Activated CD8-positive, alpha-beta T cell treated with anti-CD3 and anti-CD28 coated beads, Interleukin-2, amount 10 ng/mL, durations not matched to agents 7 days and 5 days (primary cell): ENCODE data around the gene TBCK. TPM values are rescaled to one million over a fixed set of nuclear protein-coding genes. Genes with fewer than 3 reads are reported as not detected.
"Not testable (repeated sequence)": the region's sequence is repeated elsewhere in the genome, so short reads cannot be mapped to it uniquely, and the experiment has no call there.

Source experiments
- ATAC-seq: fragments of 150-1000 bp; cut with Tn5 transposase; one replicate; pipeline ENCODE4 v1.10.0; 2021; ENCODE audit warnings: moderate library complexity
- CTCF ChIA-PET: fragments of 350-600 bp; sonication (Branson Sonifier 250); formaldehyde crosslinking; loops from one replicate; lab custom pipeline; 2021; ENCODE audit warnings: antibody characterized with exemption; lab: Charles Lee
- POLR2A ChIA-PET: fragments of 350-600 bp; sonication (Branson Sonifier 250); formaldehyde crosslinking; loops from one replicate; lab custom pipeline; 2021; ENCODE audit warnings: antibody characterized with exemption; lab: Charles Lee
- DNase-seq: peaks from one replicate; pipeline ENCODE4 v3.0.0-alpha.2; 2020
- H3K27ac Mint-ChIP-seq: one replicate; pipeline ENCODE4 v1.8.0; 2021; ENCODE audit warnings: mild to moderate bottlenecking, mixed read lengths
- H3K27me3 Mint-ChIP-seq: one replicate; pipeline ENCODE4 v1.8.0; 2021; ENCODE audit warnings: low read depth, mixed read lengths
- H3K36me3 Mint-ChIP-seq: one replicate; pipeline ENCODE4 v1.8.0; 2021; ENCODE audit warnings: low read depth, mixed read lengths
- H3K4me1 Mint-ChIP-seq: one replicate; pipeline ENCODE4 v1.8.0; 2021; ENCODE audit warnings: low read depth, mixed read lengths
- H3K4me3 Mint-ChIP-seq: one replicate; pipeline ENCODE4 v1.8.0; 2021; ENCODE audit warnings: mild to moderate bottlenecking, mixed read lengths
- H3K9me3 Mint-ChIP-seq: one replicate; pipeline ENCODE4 v1.8.0; 2022; ENCODE audit warnings: mixed read lengths; ENCODE audit not compliant: insufficient read depth
- total RNA-seq, 2 experiments: library from RNA; stranded (reverse); gene quantifications; one replicate each; pipeline ENCODE4 v1.2.3, GENCODE V29; 2021

TBCK gene
- total RNA-seq, 2 experiments from 2014 or later, result 33.7 to 36.8 TPM

GRCh38 chr4:106149026-106149425 is 167.0 kb downstream of the TBCK start:
- Mint-ChIP-seq H3K36me3 (peaks cover 21% of the 10 kb centered on the region), H3K4me1 (no peaks in the 10 kb centered on the region)

DNA sequence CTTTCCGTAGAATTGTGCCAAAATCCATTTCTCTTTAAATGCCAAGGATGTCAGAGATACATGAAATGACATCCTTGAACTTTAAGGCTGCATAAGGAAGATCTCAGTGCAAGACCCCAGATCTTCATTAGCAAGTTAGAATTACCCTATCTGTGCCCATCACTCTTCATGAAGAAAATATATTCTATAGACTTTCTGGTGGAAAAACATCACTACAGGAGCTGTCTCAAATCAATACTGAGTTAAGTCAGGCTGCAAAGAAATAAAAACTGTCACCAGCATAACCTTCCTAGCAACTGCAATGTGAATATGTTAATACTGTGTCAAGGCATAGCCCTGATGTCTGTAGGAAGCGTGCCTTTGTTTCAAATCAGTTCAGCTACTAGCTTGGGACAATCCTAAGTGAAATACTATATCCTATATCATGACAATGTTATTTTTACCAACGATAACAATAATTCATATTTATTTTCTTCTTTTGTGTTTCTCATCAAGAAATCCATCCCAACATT is 173.3 kb downstream of the TBCK start:
- no peaks in the 10 kb centered on the region for H3K27me3 Mint-ChIP-seq
- POLR2A ChIA-PET, result no interaction called here
- no peak for ATAC-seq
- CTCF ChIA-PET, result no interaction called here
- H3K4me1 Mint-ChIP-seq, result no peaks in the 10 kb centered on the region
- no peak overlapping the region for H3K4me3 Mint-ChIP-seq
- DNase-seq, result no peak
- H3K36me3 Mint-ChIP-seq, result peaks cover 14% of the 10 kb centered on the region
- no peaks in the 10 kb centered on the region for H3K9me3 Mint-ChIP-seq
- H3K27ac Mint-ChIP-seq, result no peak overlapping the region

More at GRCh38 chr4:106149026-106149425, 167.0 kb downstream of the TBCK start:
- Mint-ChIP-seq H3K9me3 (peaks cover 22% of the 10 kb centered on the region), H3K27me3 (no peaks in the 10 kb centered on the region), H3K27ac (no peak overlapping the region), H3K4me3 (no peak overlapping the region)
- no peak for DNase-seq
- POLR2A ChIA-PET, result no interaction called here
- CTCF ChIA-PET, result no interaction called here
- no peak for ATAC-seq

DNA sequence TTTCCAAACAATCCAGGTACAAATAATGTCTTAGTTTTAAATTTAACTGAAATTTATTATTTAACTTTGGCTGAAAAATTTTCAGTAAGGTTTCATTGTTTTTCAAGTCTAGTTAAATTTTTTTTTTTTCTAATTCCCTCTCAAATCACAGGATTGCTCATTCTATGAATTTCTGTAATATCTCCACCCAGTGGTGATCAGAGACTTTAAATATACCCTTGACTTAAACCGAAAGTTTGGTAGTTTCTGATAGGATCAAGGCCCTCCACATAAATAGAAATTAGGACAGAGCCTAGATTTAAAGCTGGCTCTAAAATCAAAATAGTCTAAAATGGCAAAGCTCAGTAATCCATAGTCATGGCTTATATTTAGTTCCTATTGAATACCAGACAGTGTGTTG is 175.4 kb downstream of the TBCK start:
- ChIA-PET POLR2A (no interaction called here), CTCF (no interaction called here)
- DNase-seq (no peak), ATAC-seq (no peak)
- peaks cover 6% of the 10 kb centered on the region for H3K36me3 Mint-ChIP-seq
- no peak overlapping the region for H3K4me3 Mint-ChIP-seq
- no peaks in the 10 kb centered on the region for H3K27me3 Mint-ChIP-seq
- H3K27ac Mint-ChIP-seq, result no peak overlapping the region
- no peaks in the 10 kb centered on the region for H3K4me1 Mint-ChIP-seq
- no peaks in the 10 kb centered on the region for H3K9me3 Mint-ChIP-seq

DNA sequence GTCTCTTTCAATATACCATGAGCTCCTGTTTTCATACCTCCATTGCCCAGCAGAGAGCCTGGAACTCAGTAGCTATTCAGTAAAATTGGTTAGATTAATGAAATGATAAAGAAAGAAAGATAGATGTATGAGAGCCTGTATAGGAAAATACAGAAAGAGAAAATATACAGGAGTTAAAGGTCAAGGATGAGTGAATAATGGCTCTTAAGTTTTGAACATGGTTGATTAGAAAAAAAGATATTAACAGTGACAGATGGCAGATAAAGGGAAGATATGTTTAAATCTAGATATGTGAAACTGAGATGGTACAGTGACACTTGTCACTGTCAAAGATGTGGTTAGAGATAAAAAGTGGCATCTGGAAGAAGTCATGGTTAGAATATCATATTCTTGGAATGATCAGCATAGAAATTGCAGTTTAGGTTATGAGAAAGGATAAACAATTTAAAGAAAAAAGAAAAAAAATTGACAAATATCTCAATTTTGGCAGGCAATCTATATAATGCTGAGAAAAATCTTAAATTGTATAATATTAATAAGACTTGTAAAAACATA is 179.2 kb downstream of the TBCK start:
- H3K4me3 Mint-ChIP-seq, result no peak overlapping the region
- ATAC-seq, result no peak
- H3K9me3 Mint-ChIP-seq, result no peaks in the 10 kb centered on the region
- no peak overlapping the region for H3K27ac Mint-ChIP-seq
- no peaks in the 10 kb centered on the region for H3K27me3 Mint-ChIP-seq
- DNase-seq, result no peak
- ChIA-PET CTCF (no interaction called here), POLR2A (no interaction called here)
- H3K4me1 Mint-ChIP-seq, result no peaks in the 10 kb centered on the region
- H3K36me3 Mint-ChIP-seq, result peaks cover 10% of the 10 kb centered on the region

DNA sequence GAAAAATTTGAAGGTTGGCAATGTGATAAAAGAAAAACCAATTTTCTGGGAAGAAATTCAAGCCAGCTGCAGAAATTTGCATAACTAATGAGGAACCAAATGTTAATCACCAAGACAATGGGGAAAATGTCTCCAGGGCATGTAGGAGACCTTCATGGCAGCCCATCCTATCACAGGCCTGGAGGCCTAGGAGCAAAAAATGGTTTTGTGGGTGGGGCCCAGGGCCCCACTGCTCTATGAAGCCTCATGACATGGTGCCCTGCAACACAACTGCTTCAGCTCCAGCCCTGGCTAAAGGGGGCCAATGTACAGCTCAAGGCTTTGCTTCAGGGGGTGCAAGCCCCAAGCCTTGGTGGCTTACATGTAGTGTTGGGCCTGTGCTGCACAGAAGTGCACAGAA is 184.0 kb downstream of the TBCK start:
- DNase-seq, result no peak
- Mint-ChIP-seq H3K4me3 (no peak overlapping the region), H3K4me1 (no peaks in the 10 kb centered on the region), H3K36me3 (peaks cover 15% of the 10 kb centered on the region), H3K9me3 (no peaks in the 10 kb centered on the region), H3K27me3 (no peaks in the 10 kb centered on the region), H3K27ac (no peak overlapping the region)
- ChIA-PET POLR2A (no interaction called here), CTCF (no interaction called here)
- ATAC-seq, result no peak

DNA sequence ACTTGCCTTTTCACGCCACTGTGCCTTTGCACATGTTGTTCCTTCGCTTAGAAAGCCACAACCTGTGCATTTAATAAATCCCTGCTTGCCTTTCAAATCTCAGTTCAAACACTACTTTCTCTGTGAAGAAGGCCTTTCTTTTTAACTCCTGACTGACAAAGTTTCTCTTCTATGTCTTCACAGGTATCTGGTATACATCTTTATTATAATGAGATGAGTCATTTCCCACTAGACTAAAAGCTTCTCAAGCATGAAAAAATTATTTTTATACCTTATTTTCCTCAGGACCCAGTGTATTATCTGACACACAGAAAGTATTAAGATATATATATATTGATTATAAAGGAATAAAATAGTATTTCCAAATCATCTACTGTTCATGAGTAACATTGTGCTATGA is 189.9 kb downstream of the TBCK start:
- CTCF ChIA-PET, result no interaction called here
- H3K36me3 Mint-ChIP-seq, result peaks cover 5% of the 10 kb centered on the region
- H3K4me3 Mint-ChIP-seq, result no peak overlapping the region
- POLR2A ChIA-PET, result no interaction called here
- ATAC-seq (no peak), DNase-seq (no peak)
- no peaks in the 10 kb centered on the region for H3K9me3 Mint-ChIP-seq
- H3K27me3 Mint-ChIP-seq, result no peaks in the 10 kb centered on the region
- no peaks in the 10 kb centered on the region for H3K4me1 Mint-ChIP-seq
- H3K27ac Mint-ChIP-seq, result no peak overlapping the region

GRCh38 chr4:106119949-106120555 is 196.0 kb downstream of the TBCK start:
- DNase-seq, POLR2A ChIA-PET, H3K27ac Mint-ChIP-seq, CTCF ChIA-PET, ATAC-seq, H3K36me3 Mint-ChIP-seq, H3K4me1 Mint-ChIP-seq, H3K27me3 Mint-ChIP-seq, H3K4me3 Mint-ChIP-seq, H3K9me3 Mint-ChIP-seq: not testable (repeated sequence)

GRCh38 chr4:106116025-106116424 is 200.0 kb downstream of the TBCK start:
- ChIA-PET CTCF (no interaction called here), POLR2A (no interaction called here)
- DNase-seq (no peak), ATAC-seq (no peak)
- Mint-ChIP-seq H3K4me1 (no peaks in the 10 kb centered on the region), H3K27me3 (no peaks in the 10 kb centered on the region), H3K9me3 (peaks cover 26% of the 10 kb centered on the region), H3K27ac (no peak overlapping the region), H3K36me3 (peaks cover 39% of the 10 kb centered on the region), H3K4me3 (no peak overlapping the region)

DNA sequence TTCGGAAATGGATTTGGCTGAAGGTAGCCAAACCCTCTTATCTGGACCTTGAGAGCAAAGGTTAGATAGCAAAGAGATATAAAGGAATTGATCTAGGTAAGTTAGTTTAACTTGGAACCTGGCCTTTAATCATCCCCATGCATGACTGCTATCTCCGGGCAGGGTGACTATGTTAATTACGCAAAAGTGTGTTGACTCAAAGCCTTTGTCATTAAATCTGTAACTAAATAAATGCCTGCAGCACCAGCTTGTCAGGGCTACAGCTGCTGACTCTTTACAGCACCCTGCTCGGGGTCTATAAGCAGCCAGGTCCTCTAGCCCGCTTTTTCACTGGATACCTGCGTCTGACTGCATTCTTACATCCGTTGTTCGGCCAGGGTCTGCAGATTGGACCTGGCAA is 201.7 kb downstream of the TBCK start:
- no peaks in the 10 kb centered on the region for H3K27me3 Mint-ChIP-seq
- CTCF ChIA-PET, result no interaction called here
- H3K9me3 Mint-ChIP-seq, result peaks cover 30% of the 10 kb centered on the region
- H3K4me3 Mint-ChIP-seq, result no peak overlapping the region
- no peak for DNase-seq
- no peaks in the 10 kb centered on the region for H3K4me1 Mint-ChIP-seq
- peaks cover 46% of the 10 kb centered on the region for H3K36me3 Mint-ChIP-seq
- ATAC-seq, result no peak
- POLR2A ChIA-PET, result no interaction called here
- no peak overlapping the region for H3K27ac Mint-ChIP-seq

DNA sequence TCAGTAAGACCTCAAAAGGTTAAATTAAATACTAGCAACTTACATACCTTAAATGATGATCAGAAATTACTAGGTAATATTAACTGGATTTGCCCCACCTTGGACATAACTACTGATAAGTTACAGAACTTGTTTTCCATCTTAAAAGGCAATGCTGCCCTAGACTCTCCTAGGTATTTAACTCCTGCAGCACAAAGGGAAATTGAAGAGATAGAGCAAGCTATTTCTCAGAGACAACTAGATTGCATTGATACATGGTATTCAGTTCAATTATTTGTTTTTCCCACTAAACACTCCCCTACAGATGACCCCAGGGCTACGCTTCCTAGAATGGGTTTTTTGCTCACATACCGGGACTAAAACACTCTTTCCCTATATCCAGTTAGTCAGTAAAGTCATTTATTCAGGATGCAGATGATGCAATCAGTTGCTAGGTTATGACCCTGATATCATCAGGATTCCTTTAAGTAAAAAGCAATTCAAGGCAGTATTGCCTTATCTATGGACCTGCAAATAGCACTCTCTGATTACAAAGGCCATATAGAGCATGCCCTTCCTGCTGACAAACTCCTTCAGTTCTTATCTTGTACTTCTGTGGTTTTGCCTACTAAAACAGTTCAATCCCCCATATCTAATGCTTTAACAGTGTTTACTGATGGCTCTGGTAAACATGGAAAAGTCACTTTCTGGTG is 204.1 kb downstream of the TBCK start:
- peaks cover 61% of the 10 kb centered on the region for H3K36me3 Mint-ChIP-seq
- CTCF ChIA-PET, DNase-seq, POLR2A ChIA-PET, ATAC-seq, H3K4me1 Mint-ChIP-seq, H3K27ac Mint-ChIP-seq, H3K4me3 Mint-ChIP-seq, H3K27me3 Mint-ChIP-seq: not testable (repeated sequence)
- H3K9me3 Mint-ChIP-seq, result peaks cover 35% of the 10 kb centered on the region

GRCh38 chr4:106109929-106110328 is 206.1 kb downstream of the TBCK start:
- no peak for DNase-seq
- Mint-ChIP-seq H3K4me1 (no peaks in the 10 kb centered on the region), H3K36me3 (peaks cover 66% of the 10 kb centered on the region), H3K4me3 (no peak overlapping the region), H3K27ac (no peak overlapping the region), H3K27me3 (no peaks in the 10 kb centered on the region), H3K9me3 (peaks cover 35% of the 10 kb centered on the region)
- no peak for ATAC-seq
- ChIA-PET POLR2A (no interaction called here), CTCF (no interaction called here)

GRCh38 chr4:106105697-106106096 is 210.3 kb downstream of the TBCK start:
- H3K27ac Mint-ChIP-seq, result no peak overlapping the region
- H3K36me3 Mint-ChIP-seq, result peaks cover 43% of the 10 kb centered on the region
- ChIA-PET CTCF (no interaction called here), POLR2A (no interaction called here)
- H3K27me3 Mint-ChIP-seq, result no peaks in the 10 kb centered on the region
- H3K4me3 Mint-ChIP-seq, result no peak overlapping the region
- peaks cover 16% of the 10 kb centered on the region for H3K9me3 Mint-ChIP-seq
- H3K4me1 Mint-ChIP-seq, result no peaks in the 10 kb centered on the region
- DNase-seq (no peak), ATAC-seq (no peak)
